GM12872 (cell line): ENCODE measurements around the gene TCF7L2.

ENCODE experiments used
- CTCF ChIP-seq: IDR thresholded peaks from 3 replicates; pipeline ENCODE4 v1.5.1; 2011; ENCODE audit warnings: low read depth, mild to moderate bottlenecking, low read length, moderate library complexity; ENCODE audit not compliant: insufficient read depth

The TCF7L2 gene

GRCh38 chr10:112926906-112927688 lies 22.9 kb upstream of the TCF7L2 start:
- TF ChIP-seq CTCF: no peak

- no peak for TF ChIP-seq CTCF
Observed at GRCh38 chr10:112927980-112928379, 22.1 kb upstream of the TCF7L2 start.

- no peak for TF ChIP-seq CTCF
Observed at GRCh38 chr10:112932658-112933057, 17.4 kb upstream of the TCF7L2 start.

- TF ChIP-seq CTCF: no peak
Observed at GRCh38 chr10:112934193-112934592, 15.9 kb upstream of the TCF7L2 start.

GRCh38 chr10:112938808-112939482 lies 11.1 kb upstream of the TCF7L2 start:
- TF ChIP-seq CTCF: no peak

GRCh38 chr10:112945811-112946210 lies 4.2 kb upstream of the TCF7L2 start:
- TF ChIP-seq CTCF: no peak

- TF ChIP-seq CTCF: no peak
Observed at GRCh38 chr10:112946649-112947048, 3.4 kb upstream of the TCF7L2 start.
